GM19193 (cell line): Measurements from ENCODE around the gene SMC5.

Experiments used
- POLR2A ChIP-seq: IDR thresholded peaks from 4 replicates; pipeline ENCODE4 v1.6.1; 2011; ENCODE audit not compliant: insufficient read depth, insufficient read length; ENCODE audit errors: extremely low read depth

SMC5 gene

DNA sequence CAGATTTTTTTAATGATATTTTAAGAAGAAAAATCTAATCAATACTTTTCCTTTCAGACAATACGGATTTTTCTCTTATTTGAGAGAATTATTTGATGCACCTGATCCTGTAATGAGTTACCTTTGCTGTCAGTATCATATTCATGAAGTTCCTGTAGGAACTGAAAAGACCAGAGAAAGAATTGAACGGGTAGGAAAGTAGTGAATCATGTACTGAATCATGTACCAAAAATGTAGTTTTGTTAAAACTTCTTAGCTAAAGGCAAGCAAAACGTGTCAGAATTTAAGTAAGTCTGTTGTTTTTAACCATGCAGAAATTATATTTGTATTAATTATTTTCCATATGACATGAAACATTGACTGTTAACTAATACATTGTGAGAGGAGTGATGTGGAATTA lies 56.6 kb downstream of the SMC5 start:
- TF ChIP-seq POLR2A: no peak

DNA sequence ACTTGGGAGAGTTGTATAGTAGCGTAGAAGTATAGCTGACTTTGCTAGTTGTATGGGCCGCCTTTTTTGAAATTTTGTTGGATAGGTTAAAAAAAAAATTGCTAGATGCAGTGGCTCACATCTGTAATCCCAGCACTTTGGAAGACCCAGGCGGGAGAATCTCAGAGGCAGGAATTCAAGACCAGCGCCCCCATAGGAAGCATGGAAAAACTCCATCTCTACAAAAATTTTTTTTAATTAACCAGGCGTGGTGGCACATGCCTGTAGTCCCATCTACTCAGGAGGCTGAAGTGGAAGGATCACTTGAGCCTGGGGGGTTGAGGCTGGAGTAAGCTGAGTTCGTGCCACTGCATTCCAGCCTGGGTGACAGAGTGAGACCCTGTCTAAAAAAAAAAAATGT lies 59.2 kb downstream of the SMC5 start:
- no peak for TF ChIP-seq POLR2A

DNA sequence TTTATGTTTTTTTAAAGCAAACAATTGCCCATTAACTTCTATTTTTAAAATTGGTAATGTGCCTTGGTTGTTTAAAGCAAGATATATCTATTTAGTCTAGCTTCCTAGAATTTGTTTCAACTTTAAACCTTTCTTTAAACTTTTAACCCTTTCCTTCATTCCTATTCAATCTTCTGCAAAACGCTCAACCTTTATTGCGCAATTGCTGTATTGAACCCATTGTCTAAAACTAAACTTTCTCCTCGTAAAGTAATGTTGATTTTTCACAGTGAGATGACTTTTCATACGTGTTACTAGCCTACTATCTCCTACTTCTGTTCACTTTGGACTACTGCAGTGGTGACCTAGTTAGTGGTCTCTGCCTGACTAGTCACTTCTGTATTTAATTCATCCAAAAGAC lies 63.3 kb downstream of the SMC5 start:
- TF ChIP-seq POLR2A: no peak

DNA sequence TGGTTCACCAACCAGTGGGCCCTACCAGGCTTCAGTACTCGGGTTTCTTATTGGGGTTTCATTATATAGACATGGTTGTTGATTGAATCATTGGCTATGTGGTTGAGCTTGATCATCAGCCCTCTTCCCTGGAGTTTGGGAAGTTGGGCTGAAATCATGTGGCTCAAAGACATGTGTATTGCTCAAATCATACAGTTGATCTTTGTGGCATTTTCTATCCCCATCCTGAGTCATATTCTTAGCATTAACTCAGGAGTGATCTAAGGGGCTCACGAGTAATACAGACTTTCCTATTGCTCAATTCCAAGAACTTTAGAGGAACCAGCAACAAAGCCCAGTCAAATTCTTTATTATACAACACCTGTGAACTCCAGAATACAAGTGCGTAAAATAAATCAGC lies 66.2 kb downstream of the SMC5 start:
- TF ChIP-seq POLR2A: no peak

DNA sequence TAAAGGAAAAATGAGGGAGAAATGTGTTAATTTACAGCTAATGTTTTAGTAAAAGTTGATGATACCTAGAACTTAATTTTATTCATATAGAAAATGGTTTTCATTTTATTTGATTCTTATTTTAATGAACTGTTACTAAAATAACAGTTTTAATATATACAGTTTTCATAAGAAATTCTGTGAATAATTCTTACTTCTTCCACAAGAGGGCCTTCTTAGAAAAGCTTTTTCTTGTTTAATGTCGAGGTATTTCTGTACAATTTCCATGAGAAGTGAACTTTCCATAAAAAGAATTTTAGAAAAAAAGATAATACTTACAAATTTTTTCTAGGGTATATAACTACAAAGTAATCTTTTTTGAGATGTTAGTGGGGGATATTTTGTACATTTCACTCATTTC lies 81.8 kb downstream of the SMC5 start:
- no peak for TF ChIP-seq POLR2A

DNA sequence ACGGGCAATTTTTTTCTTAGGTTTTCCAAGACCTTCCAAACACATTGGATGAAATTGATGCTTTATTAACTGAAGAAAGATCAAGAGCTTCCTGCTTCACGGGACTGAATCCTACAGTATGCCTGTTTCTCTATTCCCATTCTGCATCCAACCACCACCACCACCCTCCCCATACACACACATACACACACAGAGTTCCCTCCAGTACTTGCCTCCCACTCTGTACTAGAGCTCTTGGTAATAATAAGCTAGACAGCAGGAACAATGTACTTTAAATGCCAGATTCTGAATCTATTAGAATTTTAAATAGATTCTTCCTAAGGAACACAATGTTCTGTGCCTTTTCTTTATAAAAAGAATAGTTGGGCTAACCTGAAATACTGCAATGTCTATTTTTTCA lies 88.3 kb downstream of the SMC5 start:
- TF ChIP-seq POLR2A: no peak

DNA sequence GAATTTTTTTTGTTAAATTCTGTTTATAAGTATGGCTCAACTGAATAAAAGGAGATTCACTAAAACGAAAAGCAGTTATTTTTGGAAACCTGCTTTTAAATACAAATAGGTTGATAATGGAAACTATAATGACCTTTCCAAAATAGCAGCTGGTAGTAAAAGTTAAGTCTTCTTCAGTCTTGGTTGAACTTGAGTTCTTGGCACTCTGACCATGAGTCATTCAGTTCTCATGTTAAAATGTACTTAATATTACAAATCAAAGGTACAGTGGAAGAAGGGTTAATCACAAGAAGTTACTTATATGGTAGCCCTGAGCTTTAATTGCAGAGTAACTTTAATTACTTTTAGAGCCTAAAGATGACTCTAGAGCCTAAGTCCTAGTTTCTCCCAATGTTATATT lies 93.6 kb downstream of the SMC5 start:
- no peak for TF ChIP-seq POLR2A

DNA sequence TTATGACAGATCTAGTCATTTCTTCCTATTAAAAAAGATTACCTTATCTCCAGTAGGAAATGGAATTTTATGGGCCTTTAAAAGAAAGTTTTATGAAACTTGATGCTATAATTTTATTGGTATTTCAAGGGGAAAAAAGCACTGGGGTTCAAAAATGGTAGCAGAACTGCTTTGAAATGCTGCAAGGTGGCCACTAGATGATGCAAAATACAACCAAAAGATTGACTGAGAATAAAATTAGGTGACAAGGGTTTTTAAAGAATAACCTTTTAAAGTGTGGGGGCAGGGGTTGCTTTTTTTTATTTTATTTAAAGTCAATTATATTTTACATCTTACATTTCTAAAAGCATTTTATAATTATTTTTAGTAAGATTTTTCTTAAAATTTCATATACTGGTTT lies 94.0 kb downstream of the SMC5 start:
- no peak for TF ChIP-seq POLR2A

DNA sequence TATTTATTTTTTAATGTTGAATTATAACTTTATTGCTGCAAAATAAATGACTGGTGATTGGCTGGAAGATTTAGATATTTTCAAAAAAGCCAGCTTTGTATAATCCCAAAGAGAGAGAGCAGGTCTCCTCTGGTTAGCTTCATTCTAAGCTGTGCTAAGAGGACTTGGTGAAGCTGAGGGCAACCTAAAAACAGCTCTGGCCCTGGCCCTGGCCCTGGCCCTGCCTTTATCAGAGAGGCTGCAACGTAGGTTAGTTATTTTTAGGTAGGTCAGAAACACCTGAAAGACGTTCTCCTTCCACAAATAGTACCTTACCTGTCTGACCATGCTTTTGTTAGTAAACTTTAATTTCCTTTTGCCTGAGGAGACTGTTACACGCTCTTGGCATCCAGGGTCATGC lies 97.0 kb downstream of the SMC5 start:
- no peak for TF ChIP-seq POLR2A

DNA sequence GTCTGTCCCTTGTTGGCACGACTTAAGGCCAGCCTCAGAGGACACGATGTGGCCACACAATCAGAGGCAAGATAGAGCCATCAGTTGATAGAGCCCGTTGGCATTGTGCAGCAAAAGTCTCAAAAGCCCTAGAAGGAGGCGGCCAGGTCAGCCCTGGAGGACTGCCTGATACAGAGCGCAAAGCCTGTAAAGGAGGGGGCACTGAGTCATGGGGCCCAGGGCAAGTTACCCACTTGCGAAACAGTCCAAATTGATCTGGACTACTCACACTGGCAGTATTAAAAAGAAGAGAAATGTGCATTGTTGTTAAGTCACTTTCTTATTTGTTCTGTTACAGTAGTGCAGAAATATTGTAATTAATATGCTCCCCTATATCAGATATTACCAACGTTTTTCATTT lies 104.2 kb downstream of the SMC5 start:
- no peak for TF ChIP-seq POLR2A

DNA sequence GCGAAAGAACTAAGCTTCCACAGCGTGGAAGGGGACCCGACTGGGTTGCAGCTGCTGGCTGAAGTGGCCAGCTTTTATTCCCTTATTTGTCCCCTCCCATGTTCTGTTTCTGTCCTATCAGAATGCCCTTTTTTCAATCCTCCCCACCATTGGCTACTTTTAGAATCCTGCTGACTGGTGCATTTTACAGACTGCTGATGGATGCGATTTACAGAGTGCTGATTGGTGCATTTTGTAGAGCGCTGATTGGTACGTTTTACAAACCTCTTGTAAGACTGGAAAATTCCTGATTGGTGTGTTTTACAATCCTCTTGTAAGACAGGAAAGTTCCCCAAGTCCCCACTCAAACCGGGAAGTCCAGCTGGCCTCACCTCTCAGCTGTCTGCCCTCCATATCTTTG lies 105.0 kb downstream of the SMC5 start:
- TF ChIP-seq POLR2A: no peak

DNA sequence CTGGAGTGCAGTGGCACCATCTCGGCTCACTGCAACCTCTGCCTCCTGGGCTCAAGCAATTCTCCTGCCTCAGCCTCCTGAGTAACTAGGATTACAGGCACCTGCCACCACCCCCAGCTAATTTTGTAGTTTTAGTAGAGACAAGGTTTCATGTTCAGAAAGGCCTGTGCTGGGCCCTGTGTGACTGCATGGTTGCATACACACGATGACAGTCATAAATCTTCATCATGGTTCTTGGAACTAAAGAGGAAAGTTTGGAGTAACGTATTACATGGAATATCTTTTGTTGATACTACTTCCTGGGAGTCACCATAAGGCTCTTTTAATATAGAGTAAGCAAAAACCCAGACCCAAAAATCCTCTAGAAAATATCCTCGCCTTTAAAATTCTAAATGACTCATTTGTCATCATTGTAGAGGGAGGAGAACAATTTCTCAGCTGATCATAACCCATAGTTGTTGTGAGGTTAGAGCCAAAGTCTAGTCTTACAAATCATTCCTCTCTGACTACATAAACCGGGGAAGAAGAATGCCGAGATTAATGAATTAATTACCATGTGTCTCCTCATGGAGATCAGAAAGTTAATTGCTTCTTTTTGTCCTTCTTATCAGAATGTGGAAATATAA lies 108.6 kb downstream of the SMC5 start:
- TF ChIP-seq POLR2A: no peak

DNA sequence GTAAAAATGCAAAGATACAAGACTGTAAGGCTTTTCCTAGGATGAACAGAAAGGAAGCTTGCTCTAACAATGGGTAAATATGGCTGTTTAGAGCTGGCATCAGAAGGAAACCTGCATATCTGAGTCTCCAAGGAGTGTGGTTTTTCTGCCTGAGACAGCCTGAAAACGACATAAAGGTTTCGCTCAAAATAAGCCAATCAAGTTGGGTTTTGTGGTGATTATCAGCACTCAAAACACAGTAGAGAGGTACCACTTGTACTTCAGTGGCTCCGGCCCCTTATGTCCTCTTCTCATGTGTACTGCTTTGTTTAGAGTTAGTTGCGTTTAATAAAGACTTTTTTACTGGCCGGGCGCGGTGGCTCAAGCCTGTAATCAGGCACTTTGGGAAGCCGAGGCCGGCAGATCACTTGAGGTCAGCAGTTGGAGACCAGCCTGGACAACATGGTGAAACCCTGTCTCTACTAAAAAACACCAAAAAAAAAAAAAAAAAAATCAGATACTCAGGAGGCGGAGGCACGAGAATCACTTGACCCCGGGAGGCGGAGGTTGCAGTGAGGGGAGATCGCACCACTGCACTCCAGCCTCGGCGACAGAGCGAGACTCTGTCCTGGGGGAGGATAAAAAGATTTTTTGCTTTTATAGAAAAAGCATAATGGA lies 116.3 kb downstream of the SMC5 start:
- TF ChIP-seq POLR2A: no peak

DNA sequence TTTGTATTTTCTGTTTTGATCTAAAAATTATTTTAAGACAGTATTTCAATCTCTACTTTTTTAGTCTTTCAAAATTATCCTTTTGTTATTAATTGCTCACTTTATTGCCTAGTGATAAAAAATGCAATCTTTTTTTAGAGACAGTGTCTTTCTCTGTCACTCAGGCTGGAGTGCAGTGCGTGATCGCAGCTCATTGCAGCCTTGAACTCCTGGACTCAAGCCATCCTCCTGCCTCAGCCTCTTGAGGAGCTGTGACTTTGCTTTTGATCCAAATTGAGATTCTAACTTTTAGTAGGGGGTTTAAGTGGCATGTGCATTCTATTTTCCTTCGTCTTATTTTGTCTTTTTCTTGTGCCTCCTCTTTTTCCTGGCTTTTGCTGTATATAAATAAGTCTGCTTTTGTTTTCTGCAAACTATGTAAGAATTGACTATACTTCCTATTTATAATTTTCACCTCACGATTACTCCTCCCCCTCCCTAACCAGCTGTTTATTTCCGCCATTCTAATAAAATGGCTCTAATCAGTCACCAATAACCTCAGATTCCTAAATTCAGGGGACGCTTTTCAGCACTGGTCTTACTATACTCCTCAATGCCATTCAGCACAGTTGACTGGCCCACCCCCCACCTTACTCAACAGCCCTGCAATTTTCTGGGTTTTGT lies 123.4 kb downstream of the SMC5 start:
- no peak for TF ChIP-seq POLR2A

DNA sequence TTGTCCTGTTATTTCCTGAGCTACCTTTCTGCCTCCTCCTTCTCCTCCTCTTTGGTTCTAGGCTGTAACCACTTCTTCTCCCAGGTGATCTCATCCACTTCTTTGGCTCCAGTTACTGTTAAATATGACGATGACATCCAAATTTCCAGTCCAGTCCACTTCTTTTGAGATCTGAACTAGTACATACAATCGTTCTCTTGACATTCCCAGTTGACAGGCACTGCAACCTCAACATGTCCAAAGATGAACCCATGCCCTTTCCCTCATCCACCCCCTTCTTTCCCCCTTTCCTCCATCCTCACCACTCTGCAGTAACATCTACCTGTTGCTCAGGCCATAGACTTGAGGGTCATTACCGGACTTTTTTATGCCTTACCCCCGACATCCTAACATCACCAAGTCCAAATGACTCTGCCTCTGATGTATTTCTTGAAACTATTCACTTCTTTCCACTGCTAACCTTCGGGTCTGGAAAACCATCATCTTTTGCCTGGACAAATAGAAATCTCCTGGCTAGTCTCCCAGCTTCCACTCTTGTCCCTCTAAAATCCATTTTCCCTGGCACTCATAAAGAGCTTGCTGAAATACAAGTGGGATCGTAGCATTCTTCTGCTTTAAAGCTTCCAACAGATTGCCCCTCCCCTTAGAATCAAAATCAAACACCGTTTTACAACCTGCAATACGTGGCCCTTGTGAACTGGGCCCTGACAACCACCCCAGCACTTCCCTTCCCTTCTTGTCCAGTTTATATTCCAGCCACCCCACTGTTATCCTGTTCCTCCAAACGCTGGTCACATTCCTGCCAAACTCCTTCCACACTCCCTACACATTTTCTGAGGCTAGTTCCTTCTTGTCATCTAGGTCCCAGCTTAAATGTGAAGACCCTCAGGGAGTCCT lies 124.2 kb downstream of the SMC5 start:
- TF ChIP-seq POLR2A: no peak

DNA sequence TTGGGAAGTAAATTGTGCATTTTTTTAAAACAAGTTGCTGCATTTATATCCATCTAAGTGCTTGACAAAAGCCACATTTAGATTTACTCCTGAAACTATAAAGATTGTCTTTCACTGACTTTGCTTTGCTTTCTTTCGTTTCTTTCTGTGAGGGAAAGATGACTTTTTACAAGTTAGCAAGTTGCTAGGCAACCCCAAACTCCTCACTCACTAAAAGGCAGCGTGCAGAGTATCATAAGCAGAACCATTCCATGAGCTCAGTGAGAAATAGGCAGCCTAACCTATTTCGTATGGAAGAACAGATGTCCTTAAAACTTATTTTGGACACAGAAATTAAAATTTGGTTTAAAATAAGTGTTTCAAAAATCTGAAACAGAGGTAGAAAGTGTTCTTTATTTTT lies 126.6 kb downstream of the SMC5 start:
- no peak for TF ChIP-seq POLR2A

DNA sequence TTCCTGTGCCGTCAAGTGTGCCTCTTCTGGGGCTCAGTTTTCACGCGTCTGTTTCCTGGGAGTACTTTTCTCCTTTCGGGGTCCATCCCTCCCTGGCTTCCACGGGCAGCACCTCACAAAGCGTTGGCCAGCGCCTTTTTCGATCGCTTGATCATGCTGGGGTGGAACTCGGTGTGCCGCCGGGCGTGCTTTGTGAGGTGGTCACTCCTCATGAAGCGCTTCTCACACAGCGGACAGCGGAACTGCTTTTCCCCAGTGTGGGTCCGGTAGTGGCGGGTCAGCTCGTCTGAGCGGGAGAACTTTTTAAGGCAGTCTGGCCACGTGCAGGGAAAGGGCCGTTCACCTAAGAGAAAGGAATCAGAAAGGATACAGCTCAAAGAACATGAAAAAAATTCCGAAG lies 128.9 kb downstream of the SMC5 start:
- TF ChIP-seq POLR2A: no peak
